NCI-H2227 treated with DMSO at 0.1 percent for 48 hours (cell line): ENCODE measurements around the gene ARHGAP15.
"Not testable (repeated sequence)": the region's sequence is repeated elsewhere in the genome, so short reads cannot be mapped to it uniquely, and the experiment has no call there.

ENCODE experiments used
- DNase-seq: peaks from one replicate; lab custom pipeline; 2025; lab: John Stamatoyannopoulos, UW

Gene ARHGAP15

DNA sequence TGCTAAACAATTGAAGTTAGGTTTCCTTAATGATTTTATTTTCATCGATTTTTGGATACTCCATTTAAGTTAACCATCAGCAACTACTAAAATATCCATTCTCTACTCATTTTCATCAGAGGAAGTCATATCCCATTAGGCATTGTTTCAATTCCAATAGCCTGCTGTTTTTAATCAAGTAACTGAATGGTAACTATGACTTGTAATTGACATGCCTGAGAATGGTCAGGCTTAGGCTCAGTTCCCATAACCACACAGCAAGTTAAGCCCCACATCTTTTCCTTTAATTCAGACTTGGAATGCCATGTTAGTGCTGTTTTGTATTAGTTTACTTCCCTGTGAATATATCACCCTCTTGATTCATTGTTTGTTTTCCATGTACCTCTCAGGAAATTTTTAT is 398.8 kb downstream of the ARHGAP15 start:
- DNase-seq = no peak

DNA sequence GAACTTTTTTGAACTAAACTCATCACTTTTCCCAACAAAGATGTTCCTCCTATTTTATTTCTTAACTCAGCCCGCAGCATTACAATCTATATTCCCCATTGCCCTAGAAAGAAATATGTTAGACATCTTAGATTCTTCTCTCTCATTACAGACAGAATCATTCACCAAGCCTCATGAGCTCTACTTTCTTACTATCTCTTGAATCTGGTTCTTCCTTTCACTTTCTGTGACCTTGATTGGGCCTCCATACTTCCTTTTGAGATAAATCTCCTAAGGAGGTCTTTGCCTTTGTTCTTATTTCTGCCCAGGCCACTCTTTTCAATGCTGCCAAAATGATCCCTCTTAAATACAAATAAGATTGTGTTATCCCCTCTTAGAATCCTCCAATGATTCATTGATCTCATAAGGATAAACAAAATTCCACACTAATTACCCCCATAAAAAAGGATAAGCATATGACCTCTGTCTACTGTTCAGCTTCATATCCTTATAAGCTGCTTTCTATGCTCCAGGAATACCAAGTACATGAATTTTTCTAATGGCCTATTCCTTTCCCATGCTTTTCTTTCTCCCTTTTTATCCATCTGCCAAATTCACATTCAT is 400.0 kb downstream of the ARHGAP15 start:
- no peak for DNase-seq

DNA sequence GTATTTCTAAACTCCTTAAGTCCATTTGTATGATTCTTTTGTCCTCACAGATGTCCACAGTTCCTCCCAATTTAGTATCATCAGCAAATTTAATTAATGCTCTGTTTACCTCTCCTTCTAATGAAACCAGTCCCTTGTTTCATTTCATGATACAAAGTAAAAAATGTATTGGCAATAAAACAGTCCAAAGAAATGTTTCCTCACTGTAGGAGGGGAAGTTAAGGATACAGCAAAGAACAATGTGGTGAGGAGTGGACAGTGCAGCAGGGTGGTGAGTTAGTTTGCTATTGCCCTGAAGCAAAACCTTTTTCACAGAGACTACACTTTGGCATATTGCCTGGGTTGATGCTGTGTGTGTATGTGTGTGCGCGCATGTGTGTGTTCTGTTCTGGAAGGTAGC is 401.5 kb downstream of the ARHGAP15 start:
- no peak for DNase-seq

DNA sequence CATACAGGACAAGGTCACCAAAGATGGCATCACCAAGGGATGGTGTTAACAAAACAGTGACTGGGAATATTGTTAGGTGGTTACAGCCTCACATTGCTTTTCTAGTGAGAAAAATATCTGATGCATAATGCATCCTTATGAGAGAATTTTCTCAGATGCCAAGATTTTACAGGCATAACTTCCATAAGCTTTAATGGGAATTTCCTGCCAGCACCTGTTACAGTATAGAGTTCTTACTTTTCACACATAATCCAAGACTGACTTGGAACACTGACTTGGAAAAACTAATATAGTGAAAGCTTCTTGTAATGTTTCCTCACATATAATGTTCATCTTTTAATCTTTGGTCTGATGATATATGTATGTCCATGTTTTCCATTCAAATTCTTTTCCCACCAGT is 402.8 kb downstream of the ARHGAP15 start:
- no peak for DNase-seq

DNA sequence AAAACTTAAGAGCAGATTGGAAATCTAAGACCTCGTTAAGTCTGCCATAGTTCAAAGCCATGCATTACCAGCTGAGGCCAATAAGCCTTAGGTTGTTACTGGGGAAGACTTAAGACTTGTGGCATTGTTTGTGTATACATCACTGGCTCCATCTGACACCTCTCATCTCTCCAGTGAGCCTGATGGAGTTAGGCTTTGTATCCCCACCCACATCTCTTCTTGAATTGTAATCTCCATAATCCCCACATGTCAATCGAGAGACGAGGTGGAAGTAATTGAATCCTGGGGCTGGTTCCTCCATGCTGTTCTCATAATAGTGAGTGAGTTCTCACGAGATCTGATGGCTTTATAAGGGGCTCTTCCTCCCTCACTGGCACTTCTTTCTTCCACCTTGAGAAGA is 404.6 kb downstream of the ARHGAP15 start:
- no peak for DNase-seq

DNA sequence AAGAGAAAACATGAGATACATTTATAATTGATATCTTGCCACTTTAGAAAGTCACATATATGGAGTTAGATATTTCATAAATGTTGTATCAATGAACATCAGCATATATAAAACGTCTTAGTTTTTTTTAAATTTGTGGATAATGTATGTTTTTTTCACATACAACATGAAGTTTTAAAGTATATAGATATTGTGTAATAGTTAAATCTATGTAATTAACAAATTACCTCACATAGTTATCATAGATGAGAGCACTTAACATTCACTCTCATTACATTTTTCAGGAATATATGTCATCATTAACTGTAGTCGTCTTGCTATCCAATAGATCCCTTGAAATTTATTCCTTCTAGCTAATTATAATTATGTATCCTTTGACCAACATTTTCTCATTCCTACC is 406.6 kb downstream of the ARHGAP15 start:
- DNase-seq = no peak

DNA sequence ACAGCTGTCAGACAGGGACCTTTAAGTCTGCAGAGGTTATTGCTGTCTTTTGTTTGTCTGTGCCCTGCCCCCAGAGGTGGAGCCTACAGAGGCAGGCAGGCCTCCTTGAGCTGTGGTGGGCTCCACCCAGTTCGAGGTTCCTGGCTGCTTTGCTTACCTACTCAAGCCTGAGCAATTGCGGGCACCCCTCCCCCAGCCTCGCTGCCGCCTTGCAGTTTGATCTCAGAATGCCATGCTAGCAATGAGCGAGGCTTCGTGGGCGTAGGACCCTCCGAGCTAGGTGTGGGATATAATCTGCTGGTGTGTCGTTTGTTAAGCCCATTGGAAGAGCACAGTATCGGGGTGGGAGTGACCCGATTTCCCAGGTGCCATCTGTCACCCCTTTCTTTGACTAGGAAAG is 412.7 kb downstream of the ARHGAP15 start:
- DNase-seq = not testable (repeated sequence)

DNA sequence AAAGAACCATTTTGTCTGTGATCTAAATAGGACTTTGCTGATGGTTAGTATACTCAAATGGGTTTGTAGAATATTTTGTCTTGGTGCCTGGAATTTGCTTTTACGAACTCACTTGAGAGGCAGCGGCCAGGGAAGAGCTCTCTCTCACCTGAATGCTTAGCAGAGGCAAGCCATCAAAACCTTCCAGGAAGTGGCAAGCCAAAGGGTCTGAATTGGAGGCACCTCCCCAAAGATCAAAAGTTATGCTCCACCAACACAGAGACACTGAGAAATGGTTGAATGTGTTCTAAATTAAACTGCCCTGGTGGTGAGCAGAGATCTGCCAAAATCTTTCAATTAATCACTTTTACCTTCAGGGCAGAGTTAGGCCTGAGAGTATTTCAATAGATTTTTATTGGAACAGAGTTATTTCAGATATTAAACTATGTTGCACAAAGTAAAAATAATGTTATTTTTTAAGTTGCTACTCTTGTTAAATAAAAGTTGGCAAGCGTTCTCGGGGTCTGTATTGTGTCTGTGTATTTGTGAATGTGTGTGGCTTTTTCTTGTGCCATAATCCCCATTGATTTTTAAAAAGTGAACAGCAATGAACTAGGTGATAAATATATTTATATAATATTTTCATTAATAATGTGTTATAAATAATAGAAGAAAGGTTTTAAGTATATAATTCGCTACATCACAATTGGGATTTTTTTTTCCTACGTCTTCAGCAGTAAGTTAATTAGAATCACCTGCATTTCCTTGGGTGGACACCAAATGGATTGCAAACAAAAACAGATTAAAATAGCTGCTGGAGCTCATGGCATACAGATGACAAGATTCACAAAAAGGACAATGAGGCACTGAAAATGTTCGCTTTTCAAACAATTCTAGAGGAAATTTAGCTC is 416.1 kb downstream of the ARHGAP15 start:
- no peak for DNase-seq

DNA sequence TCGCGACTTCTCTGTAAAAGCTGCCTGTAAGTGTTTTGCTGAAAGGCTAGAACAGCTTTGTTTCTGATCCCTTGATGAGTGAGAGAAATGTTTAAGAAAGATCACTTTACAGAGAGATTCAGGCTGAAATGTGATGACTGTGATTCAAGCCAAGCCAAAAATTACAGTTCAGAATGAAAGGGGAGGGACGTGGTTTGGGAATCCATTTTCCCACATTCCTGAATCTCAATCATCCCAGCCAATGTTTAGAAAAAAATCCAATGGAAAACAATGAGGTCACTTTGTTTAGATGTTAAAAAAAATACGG is 416.7 kb downstream of the ARHGAP15 start:
- no peak for DNase-seq

DNA sequence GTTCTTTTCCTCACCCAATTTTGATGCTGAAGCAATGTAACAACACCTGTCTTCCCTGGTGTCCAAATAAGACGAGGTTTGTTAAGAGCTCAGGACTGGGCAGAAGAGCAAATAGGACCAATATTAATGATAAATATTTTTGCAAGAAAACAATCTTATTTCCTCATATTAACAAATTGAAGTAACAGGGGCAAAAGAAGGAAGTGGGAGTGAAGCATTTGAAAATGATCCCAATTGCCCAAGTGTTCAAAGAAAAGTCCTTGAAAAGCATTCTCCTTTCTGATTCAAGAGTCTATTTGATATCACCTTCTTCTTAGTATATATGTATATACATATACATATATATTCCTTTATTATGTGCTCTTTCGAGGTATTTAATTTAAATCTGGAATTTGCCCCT is 418.8 kb downstream of the ARHGAP15 start:
- no peak for DNase-seq

DNA sequence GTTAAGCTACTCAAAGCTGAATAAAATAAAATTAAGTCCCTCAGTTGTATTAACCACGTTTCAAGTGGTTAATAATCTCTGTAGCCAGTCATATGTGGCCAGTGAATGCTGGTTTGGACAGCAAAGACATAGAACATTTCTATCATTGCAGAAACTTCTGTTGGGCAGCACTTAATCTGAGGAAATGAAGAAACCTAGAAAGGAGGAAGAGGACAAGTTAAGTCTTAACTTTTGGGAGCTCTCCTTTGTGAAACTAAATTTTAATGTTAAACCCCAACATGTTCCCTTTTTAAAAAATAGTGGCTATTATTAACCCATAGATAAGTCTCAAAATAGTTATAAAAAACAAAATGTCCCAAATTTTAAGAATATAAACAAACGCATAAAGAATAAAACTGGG is 421.3 kb downstream of the ARHGAP15 start:
- no peak for DNase-seq

DNA sequence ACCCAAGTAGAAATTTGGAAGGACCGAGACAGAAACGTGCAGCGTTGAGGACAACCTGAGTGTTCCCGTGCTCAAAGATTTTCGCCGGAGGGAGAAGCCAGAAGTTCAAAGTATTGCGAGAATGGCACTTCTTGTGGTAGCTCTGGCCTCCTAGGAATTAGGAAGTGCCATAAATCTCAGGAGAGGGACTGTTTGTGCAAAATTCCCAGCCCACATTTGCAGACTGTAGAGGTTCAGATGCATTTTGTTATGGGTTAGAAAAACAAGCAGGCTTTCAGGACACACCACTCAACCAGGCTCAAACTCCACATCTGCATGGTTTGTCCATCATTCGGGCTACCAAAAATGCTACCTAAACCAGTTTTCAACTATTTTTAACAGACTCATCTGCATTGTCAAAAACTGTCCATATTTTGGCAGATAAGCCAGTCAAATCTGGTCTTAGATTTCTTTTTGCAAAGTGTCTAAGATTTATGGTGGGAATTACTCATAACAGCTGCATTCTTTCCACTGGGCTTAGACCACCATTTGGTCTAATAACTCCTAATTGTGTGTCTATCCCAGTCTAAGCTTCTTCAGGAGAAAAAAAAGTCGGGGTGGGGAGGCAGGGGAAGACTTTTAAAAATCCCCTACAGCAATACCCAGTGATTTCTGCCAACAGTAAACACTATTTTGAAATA is 422.9 kb downstream of the ARHGAP15 start:
- no peak for DNase-seq

DNA sequence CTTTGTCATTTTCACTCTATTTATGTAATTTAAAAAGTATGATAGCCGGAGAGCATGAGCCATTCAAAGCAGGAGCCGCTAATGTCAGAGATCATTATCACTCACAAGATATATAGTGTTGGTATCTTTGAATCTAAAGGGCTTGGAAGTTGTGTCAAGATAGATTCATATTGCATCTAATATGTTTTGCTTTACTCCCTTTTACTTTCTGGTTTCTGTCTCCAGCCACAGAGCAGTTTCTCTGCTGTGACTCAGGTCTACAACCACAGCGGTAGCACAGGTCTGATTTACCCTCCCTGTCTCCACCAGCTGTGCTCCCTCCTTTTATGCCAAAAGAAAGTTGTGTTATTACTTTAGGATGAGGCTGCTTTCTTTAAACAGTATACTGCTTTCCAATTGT is 424.0 kb downstream of the ARHGAP15 start:
- DNase-seq = no peak

DNA sequence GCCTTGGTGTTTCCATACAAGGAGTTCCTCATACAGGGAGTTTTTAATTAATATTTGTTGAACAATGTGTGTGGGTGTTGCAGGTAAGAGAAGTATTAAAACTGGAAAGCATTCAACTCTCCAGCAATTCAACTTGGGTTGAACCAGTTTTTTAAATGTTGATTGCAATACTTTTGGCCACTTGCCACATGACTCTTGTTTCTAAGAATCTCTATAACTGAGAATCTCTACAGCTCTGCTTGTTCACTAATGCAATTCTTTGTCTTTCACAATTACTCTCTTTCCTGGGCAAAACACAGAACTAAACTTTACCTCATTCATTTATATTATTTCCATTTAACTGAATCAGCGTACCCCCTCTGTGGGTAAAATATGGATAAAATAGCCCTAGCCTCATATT is 429.4 kb downstream of the ARHGAP15 start:
- DNase-seq = no peak

DNA sequence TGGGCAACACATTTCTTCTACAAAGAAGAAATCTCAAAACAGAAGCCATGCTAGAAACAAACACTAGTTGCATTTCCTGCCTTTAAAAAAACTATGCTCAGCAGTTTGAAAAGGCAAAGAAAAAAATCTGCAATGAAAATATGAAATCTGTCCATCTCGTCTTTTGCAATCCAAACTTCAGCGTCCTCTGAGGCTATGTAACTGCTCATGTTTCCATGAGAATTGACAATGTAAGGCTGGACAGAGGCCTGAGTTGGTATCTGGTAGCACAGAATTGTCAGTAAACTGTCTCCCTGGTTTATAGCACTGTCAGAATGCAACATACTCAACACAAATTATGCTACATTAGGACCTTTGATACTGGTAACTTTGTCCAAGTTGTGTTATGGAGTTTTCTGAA is 429.9 kb downstream of the ARHGAP15 start:
- DNase-seq = no peak

DNA sequence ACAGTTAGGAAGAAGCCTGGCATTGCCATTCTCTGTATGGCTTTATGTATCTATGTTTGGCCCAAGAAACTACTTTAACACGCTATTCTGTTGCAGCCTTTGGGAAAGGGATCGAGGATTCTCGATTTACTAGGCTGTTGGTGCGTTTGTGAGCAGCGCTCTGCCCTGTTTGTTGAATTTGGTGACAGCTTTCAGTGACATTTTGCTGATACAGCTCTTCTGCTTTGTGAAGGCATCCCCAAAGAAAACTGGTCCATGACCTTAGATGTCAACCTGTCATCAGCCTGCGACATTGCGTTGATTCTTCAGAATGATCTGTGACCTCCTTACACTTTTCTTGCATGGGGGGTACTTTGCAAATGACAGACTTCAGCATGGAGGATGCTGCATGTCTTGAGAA is 431.5 kb downstream of the ARHGAP15 start:
- no peak for DNase-seq

DNA sequence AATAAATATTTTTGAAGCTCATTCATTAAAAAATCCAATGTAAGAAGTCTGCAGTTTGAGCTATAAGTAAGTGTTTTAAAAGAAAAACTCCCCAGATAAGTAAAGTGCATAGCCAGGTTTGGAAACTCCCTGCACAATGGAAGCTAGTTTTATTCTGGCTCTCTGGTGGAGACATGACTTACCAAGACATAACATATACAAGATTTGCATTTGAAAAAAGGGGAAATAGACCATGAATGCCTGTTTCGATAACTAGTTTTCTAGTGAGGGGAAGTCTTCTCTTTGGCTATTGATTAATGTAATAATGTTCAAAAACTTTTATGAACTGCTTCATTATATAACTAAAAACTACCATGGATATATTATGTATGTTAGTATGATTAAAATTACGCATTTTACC is 435.2 kb downstream of the ARHGAP15 start:
- DNase-seq = no peak

DNA sequence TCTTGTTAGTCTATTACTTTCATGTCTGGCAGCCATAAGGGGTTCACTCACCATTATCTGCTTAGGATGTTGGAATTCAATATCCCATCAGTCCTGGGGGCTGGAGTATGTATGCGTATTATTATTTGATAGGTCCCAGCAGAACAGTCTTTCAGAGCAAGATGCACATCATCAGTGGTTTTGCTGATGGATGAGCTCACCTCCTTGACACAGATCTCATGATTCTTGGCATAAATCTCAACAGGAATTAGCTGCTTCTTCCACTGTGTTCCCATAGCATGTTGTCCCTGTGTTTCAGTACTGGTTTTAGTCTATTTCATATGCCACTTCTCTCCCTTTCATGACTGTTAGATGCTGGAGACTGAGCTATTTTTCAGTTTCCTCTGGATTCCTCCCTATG is 442.5 kb downstream of the ARHGAP15 start:
- DNase-seq = no peak

DNA sequence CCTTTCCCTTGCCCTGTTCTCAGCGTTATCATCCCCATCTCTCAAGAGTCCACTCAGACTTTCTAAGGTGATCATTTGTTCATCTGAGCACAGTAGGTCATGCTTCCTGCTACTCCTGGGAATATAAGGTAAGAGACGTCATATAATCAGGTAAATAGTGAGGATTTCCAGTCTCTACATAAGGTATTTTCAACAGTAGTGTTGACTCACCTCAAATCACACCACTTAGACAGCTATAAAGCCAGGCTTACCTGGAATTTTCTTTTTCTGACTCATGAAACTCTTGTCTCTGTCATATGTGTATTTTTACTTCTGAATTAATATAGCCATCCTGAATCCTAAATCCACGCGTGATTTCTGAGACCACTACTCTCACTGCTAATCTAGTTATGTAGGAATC is 443.2 kb downstream of the ARHGAP15 start:
- no peak for DNase-seq

DNA sequence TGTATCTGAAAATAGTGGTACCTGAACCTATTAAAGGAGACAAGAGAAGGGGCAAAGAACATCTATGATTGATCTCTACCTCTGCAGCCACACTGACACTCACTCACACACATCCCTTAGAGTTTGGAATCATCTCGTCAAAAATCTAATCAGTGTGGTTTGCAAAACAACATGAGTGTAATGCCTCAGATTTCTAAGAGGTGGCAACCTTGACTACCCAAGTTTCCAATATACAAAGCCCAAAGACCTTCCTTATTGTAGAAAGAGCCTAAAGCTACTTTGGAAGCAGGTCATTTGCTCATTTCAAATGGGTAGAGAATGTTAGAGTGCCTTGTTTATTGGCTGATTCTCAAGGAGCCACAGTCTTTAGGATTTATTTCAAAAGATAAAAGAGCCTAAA is 444.9 kb downstream of the ARHGAP15 start:
- no peak for DNase-seq

DNA sequence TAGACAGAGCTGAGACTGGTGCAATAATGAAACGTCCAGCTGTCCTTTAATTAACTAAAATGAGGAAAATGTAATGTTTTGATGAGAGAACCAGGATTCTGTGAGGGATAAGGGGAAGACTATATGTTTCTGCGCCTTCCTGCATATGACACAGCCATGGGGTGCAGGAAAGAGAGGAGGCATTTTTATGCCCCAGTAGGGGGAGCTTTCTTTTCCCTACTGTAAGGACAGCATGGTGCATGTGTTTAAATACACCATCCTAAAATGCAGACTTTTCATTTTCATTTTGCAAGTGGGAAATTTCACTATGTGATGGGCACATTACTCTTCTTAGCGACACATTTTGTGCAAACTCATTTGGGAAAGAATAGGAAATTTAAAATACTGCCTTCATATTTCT is 446.1 kb downstream of the ARHGAP15 start:
- DNase-seq = no peak

DNA sequence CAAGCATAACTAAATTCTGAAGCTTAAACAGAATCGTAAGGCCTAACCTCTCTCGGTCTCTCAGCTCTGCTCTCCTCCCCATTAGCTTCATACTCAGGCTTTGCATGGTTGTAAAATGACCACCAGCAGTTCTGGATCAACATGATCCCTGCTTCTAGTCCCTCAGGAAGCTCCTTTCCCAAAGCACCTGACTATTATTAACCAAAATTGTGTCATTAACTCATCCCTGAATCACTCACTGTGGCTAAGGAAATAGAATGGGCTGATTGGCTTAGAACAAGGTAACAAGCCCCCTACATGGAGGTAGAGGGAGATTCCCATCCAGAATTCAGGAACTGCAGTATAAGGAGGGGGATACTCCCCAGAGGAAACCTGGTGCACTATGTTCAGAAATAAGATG is 448.3 kb downstream of the ARHGAP15 start:
- DNase-seq = no peak

DNA sequence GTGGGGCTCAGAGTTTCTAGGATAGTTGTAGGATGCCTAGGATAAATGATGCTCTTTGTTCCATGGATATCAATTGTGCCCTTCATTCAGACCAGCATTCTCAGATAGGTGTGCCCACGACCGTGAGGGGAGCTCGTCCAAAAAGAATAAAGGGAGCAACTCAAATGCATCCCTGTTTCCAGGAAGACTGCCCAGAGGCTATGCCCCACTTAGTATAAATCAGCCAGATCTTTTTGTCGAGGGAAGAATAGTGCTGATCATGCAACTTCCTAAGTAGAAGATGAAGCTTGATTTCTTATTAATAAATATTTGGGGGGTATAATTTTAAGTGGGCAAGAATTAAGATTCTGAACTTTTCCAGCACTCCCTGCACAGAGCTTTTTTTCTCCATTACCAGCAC is 450.2 kb downstream of the ARHGAP15 start:
- no peak for DNase-seq
